ENCODE data around the gene SLC25A17.
"Not testable (repeated sequence)": the region's sequence is repeated elsewhere in the genome, so short reads cannot be mapped to it uniquely, and the experiment has no call there.

SLC25A17 gene

GRCh38 chr22:40720156-40720537 is 99.0 kb downstream of the SLC25A17 start:
- not testable (repeated sequence) for DNase-seq (ENCODE audit: low spot score)
